Activated naive CD8-positive, alpha-beta T cell treated with anti-CD3 and anti-CD28 coated beads, Interleukin-2, amount 50 U/mL, for 24 hours (primary cell): ENCODE results near the gene TDRKH.
"Not testable (repeated sequence)": the region's sequence is repeated elsewhere in the genome, so short reads cannot be mapped to it uniquely, and the experiment has no call there.

ENCODE experiments used
- ATAC-seq: fragments of 150-1000 bp; cut with Tn5 transposase; one replicate; pipeline ENCODE4 v1.10.0; 2021
- DNase-seq: peaks from one replicate; pipeline ENCODE4 v3.0.0; 2021
- H3K27ac Mint-ChIP-seq: one replicate; pipeline ENCODE4 v1.8.0; 2021; ENCODE audit warnings: mild to moderate bottlenecking, mixed read lengths
- H3K27me3 Mint-ChIP-seq: one replicate; pipeline ENCODE4 v1.8.0; 2021; ENCODE audit warnings: mixed read lengths
- H3K36me3 Mint-ChIP-seq: one replicate; pipeline ENCODE4 v1.8.0; 2021; ENCODE audit warnings: low read depth, mixed read lengths
- H3K4me1 Mint-ChIP-seq: one replicate; pipeline ENCODE4 v1.8.0; 2021; ENCODE audit warnings: mixed read lengths
- H3K4me3 Mint-ChIP-seq: one replicate; pipeline ENCODE4 v1.8.0; 2021; ENCODE audit warnings: mild to moderate bottlenecking, moderate library complexity, mixed read lengths
- H3K9me3 Mint-ChIP-seq: one replicate; pipeline ENCODE4 v1.8.0; 2021; ENCODE audit warnings: mixed read lengths

The TDRKH gene

GRCh38 chr1:151775894-151776664, 14.2 kb downstream of the TDRKH start:
- no peaks in the 10 kb centered on the region for H3K4me1 Mint-ChIP-seq
- no peak overlapping the region for H3K27ac Mint-ChIP-seq
- no peaks in the 10 kb centered on the region for H3K36me3 Mint-ChIP-seq
- no peak overlapping the region for H3K4me3 Mint-ChIP-seq
- no peaks in the 10 kb centered on the region for H3K27me3 Mint-ChIP-seq
- DNase-seq (no peak), ATAC-seq (no peak)
- H3K9me3 Mint-ChIP-seq, result no peaks in the 10 kb centered on the region

GRCh38 chr1:151774256-151774922, 15.9 kb downstream of the TDRKH start:
- H3K9me3 Mint-ChIP-seq, result no peaks in the 10 kb centered on the region
- no peak overlapping the region for H3K4me3 Mint-ChIP-seq
- H3K27ac Mint-ChIP-seq, result no peak overlapping the region
- no peaks in the 10 kb centered on the region for H3K27me3 Mint-ChIP-seq
- ATAC-seq (no peak), DNase-seq (no peak)
- no peaks in the 10 kb centered on the region for H3K36me3 Mint-ChIP-seq
- no peaks in the 10 kb centered on the region for H3K4me1 Mint-ChIP-seq

GRCh38 chr1:151773702-151774101, 16.6 kb downstream of the TDRKH start:
- no peaks in the 10 kb centered on the region for H3K4me1 Mint-ChIP-seq
- DNase-seq (no peak), ATAC-seq (no peak)

GRCh38 chr1:151769270-151769669, 21.0 kb downstream of the TDRKH start:
- not testable (repeated sequence) for H3K4me1 Mint-ChIP-seq, H3K27ac Mint-ChIP-seq, H3K36me3 Mint-ChIP-seq, ATAC-seq, DNase-seq, H3K4me3 Mint-ChIP-seq, H3K27me3 Mint-ChIP-seq, H3K9me3 Mint-ChIP-seq

More at GRCh38 chr1:151773702-151774101, 16.6 kb downstream of the TDRKH start:
- Mint-ChIP-seq H3K4me3 (no peak overlapping the region), H3K27me3 (no peaks in the 10 kb centered on the region), H3K27ac (no peak overlapping the region), H3K36me3 (no peaks in the 10 kb centered on the region), H3K9me3 (no peaks in the 10 kb centered on the region)

GRCh38 chr1:151768351-151769066, 21.8 kb downstream of the TDRKH start:
- H3K4me1 Mint-ChIP-seq, H3K27me3 Mint-ChIP-seq, H3K27ac Mint-ChIP-seq, H3K36me3 Mint-ChIP-seq, ATAC-seq, DNase-seq, H3K9me3 Mint-ChIP-seq, H3K4me3 Mint-ChIP-seq: not testable (repeated sequence)

- ATAC-seq (no peak), DNase-seq (no peak)
- Mint-ChIP-seq H3K9me3 (no peaks in the 10 kb centered on the region), H3K27ac (peak overlapping the region; percentile 97), H3K36me3 (peaks cover 17% of the 10 kb centered on the region), H3K4me3 (peak overlapping the region; percentile 93), H3K27me3 (no peaks in the 10 kb centered on the region), H3K4me1 (peaks cover 22% of the 10 kb centered on the region)
Measured at GRCh38 chr1:151763990-151764389, 26.3 kb downstream of the TDRKH start.

- H3K4me3 Mint-ChIP-seq, result peak within 1 kb of the TSS; percentile 93
- H3K27ac Mint-ChIP-seq, result peak within 1 kb of the TSS; percentile 97
- H3K4me1 Mint-ChIP-seq, result peaks cover 22% of the 10 kb centered on the region
- no peaks in the 10 kb centered on the region for H3K27me3 Mint-ChIP-seq
- H3K36me3 Mint-ChIP-seq, result peaks cover 20% of the 10 kb centered on the region
- H3K9me3 Mint-ChIP-seq, result no peaks in the 10 kb centered on the region
- DNase-seq, result peak; percentile 90
- peak; percentile 100 for ATAC-seq
Measured at GRCh38 chr1:151762941-151763921, 27.1 kb downstream of the TDRKH start, which contains the start of gene MRPL9. Gene MRPL9, minus strand, starts transcription at chr1:151763496. Its CDS starts 17 bp downstream, at chr1:151763479.

- Mint-ChIP-seq H3K27me3 (no peaks in the 10 kb centered on the region), H3K9me3 (no peaks in the 10 kb centered on the region), H3K27ac (peak overlapping the region; percentile 52), H3K36me3 (peaks cover 25% of the 10 kb centered on the region), H3K4me1 (peaks cover 29% of the 10 kb centered on the region), H3K4me3 (no peak overlapping the region)
- ATAC-seq (no peak), DNase-seq (no peak)
Measured at GRCh38 chr1:151760597-151761385, 29.5 kb downstream of the TDRKH start.

- Mint-ChIP-seq H3K4me1 (peaks cover 26% of the 10 kb centered on the region), H3K27ac (no peak overlapping the region), H3K4me3 (no peak overlapping the region), H3K9me3 (no peaks in the 10 kb centered on the region), H3K36me3 (peaks cover 25% of the 10 kb centered on the region), H3K27me3 (no peaks in the 10 kb centered on the region)
- DNase-seq, result no peak
- no peak for ATAC-seq
Measured at GRCh38 chr1:151759241-151759640, 31.1 kb downstream of the TDRKH start.

GRCh38 chr1:151756291-151756690, 34.0 kb downstream of the TDRKH start:
- Mint-ChIP-seq H3K9me3 (no peaks in the 10 kb centered on the region), H3K27ac (peak overlapping the region; percentile 8), H3K27me3 (peaks cover 3% of the 10 kb centered on the region), H3K4me1 (peaks cover 12% of the 10 kb centered on the region), H3K4me3 (no peak overlapping the region), H3K36me3 (peaks cover 25% of the 10 kb centered on the region)
- ATAC-seq (peak; percentile 72), DNase-seq (no peak)

GRCh38 chr1:151741516-151741915, 48.8 kb downstream of the TDRKH start:
- DNase-seq (no peak), ATAC-seq (no peak)
- peaks cover 11% of the 10 kb centered on the region for H3K9me3 Mint-ChIP-seq
- H3K4me1 Mint-ChIP-seq, result no peaks in the 10 kb centered on the region
- no peak overlapping the region for H3K4me3 Mint-ChIP-seq
- H3K27ac Mint-ChIP-seq, result no peak overlapping the region
- H3K36me3 Mint-ChIP-seq, result peaks cover 4% of the 10 kb centered on the region
- peaks cover 8% of the 10 kb centered on the region for H3K27me3 Mint-ChIP-seq

GRCh38 chr1:151739590-151740355, 50.5 kb downstream of the TDRKH start:
- peaks cover 11% of the 10 kb centered on the region for H3K9me3 Mint-ChIP-seq
- no peak overlapping the region for H3K4me3 Mint-ChIP-seq
- H3K36me3 Mint-ChIP-seq, result peaks cover 4% of the 10 kb centered on the region
- no peak for DNase-seq
- no peak overlapping the region for H3K27ac Mint-ChIP-seq
- H3K4me1 Mint-ChIP-seq, result no peaks in the 10 kb centered on the region
- no peak for ATAC-seq
- peaks cover 4% of the 10 kb centered on the region for H3K27me3 Mint-ChIP-seq

- Mint-ChIP-seq H3K27ac (no peak overlapping the region), H3K36me3 (peaks cover 4% of the 10 kb centered on the region), H3K9me3 (peaks cover 11% of the 10 kb centered on the region), H3K4me3 (no peak overlapping the region), H3K4me1 (no peaks in the 10 kb centered on the region), H3K27me3 (peaks cover 6% of the 10 kb centered on the region)
- ATAC-seq, result no peak
- no peak for DNase-seq
Measured at GRCh38 chr1:151737479-151737878, 52.8 kb downstream of the TDRKH start.
